ENCODE measurements around the gene DNAJC21.
"Not testable (repeated sequence)": the region's sequence is repeated elsewhere in the genome, so short reads cannot be mapped to it uniquely, and the experiment has no call there.

GRCh38 chr5:34923256-34923655 is 6.1 kb upstream of the DNAJC21 start:
- not testable (repeated sequence) for TF ChIP-seq EGR1 (IDR thresholded peaks at IDR 0.05; ENCODE audit: low read depth); POLR2A (IDR thresholded peaks at IDR 0.05; ENCODE audit: borderline replicate concordance, extremely low read depth, insufficient read depth, insufficient read length); CTCF (IDR thresholded peaks at IDR 0.05 in 2 of 3, conservative IDR thresholded peaks at IDR 0.05 in 1 of 3; ENCODE audit: borderline replicate concordance in 1 of 3, insufficient read depth in 1 of 3, low read depth in 2 of 3, low read length in 2 of 3); ATF3 (IDR thresholded peaks at IDR 0.05); POLR2AphosphoS5 (IDR thresholded peaks at IDR 0.05; ENCODE audit: low read depth, low read length); EZH2phosphoT487 (IDR thresholded peaks at IDR 0.05; ENCODE audit: borderline replicate concordance); SP1 (IDR thresholded peaks at IDR 0.05; ENCODE audit: low read depth)
